OCI-M2 (cell line): ENCODE results near the gene CCDC134.
"Not testable (repeated sequence)": the region's sequence is repeated elsewhere in the genome, so short reads cannot be mapped to it uniquely, and the experiment has no call there.

ENCODE experiments used
- DNase-seq: peaks from one replicate; lab custom pipeline; 2025; ENCODE audit not compliant: unreplicated experiment; lab: John Stamatoyannopoulos, UW

CCDC134 gene

GRCh38 chr22:41822317-41823057 is 22.0 kb downstream of the CCDC134 start:
- no peak for DNase-seq

- no peak for DNase-seq
These were observed 23.3 kb downstream of the CCDC134 start for GRCh38 chr22:41823797-41824196.

- no peak for DNase-seq
These were observed 24.9 kb downstream of the CCDC134 start for GRCh38 chr22:41825376-41825775.

GRCh38 chr22:41826021-41826420 is 25.5 kb downstream of the CCDC134 start:
- DNase-seq: no peak

- no peak for DNase-seq
These were observed 26.2 kb downstream of the CCDC134 start for GRCh38 chr22:41826430-41827383.

GRCh38 chr22:41827671-41828070 is 27.2 kb downstream of the CCDC134 start:
- DNase-seq: no peak

GRCh38 chr22:41828516-41828915 is 28.0 kb downstream of the CCDC134 start:
- no peak for DNase-seq

- DNase-seq: no peak
These were observed 29.7 kb downstream of the CCDC134 start for GRCh38 chr22:41830174-41830573.

- no peak for DNase-seq
These were observed 30.9 kb downstream of the CCDC134 start for GRCh38 chr22:41831383-41831782.

- DNase-seq: no peak
These were observed 31.5 kb downstream of the CCDC134 start for GRCh38 chr22:41831828-41832552.

- peak; percentile 54 for DNase-seq
These were observed 32.3 kb downstream of the CCDC134 start, which contains the start of gene SREBF2 for GRCh38 chr22:41832553-41833368. Gene SREBF2, plus strand, starts transcription at chr22:41833105. Its CDS starts 166 bp downstream, at chr22:41833271.

- DNase-seq: no peak
These were observed 33.0 kb downstream of the CCDC134 start for GRCh38 chr22:41833369-41834004.

GRCh38 chr22:41834005-41834944 is 33.8 kb downstream of the CCDC134 start:
- DNase-seq: no peak

GRCh38 chr22:41835462-41835861 is 35.0 kb downstream of the CCDC134 start:
- DNase-seq: not testable (repeated sequence)

- no peak for DNase-seq
These were observed 36.1 kb downstream of the CCDC134 start for GRCh38 chr22:41836551-41836950.

- no peak for DNase-seq
These were observed 38.6 kb downstream of the CCDC134 start for GRCh38 chr22:41838842-41839618.

- DNase-seq: no peak
These were observed 39.7 kb downstream of the CCDC134 start for GRCh38 chr22:41840216-41840615.

- no peak for DNase-seq
These were observed 40.7 kb downstream of the CCDC134 start for GRCh38 chr22:41841085-41841712.
